Upper lobe of left lung (tissue), 6 donors: Measurements from ENCODE around the gene LTBR. TPM values are rescaled to one million over a fixed set of nuclear protein-coding genes. Genes with fewer than 3 reads are reported as not detected.

Experiments
- ATAC-seq, 2 donors: fragments of 200-7000 bp; cut with Tn5 transposase; one replicate each; pipeline ENCODE4 v1.9.1; 2022; ENCODE audit warnings: mild to moderate bottlenecking in 2 of 2, moderate library complexity in 2 of 2; ENCODE audit not compliant: low FRiP score in 2 of 2
- DNase-seq, 2 donors: peaks; one replicate each; pipeline ENCODE4 v3.0.0-alpha.2; 2019 to 2020
- H3K27ac ChIP-seq, 4 donors: fragments of 200-600 bp; sonication (generic); one replicate each; pipeline ENCODE4 v1.5.1; 2016 to 2019
- H3K27me3 ChIP-seq, 4 donors: fragments of 200-600 bp; sonication (generic); one replicate each; pipeline ENCODE4 v1.5.1; 2017 to 2019
- H3K36me3 ChIP-seq, 4 donors: fragments of 200-600 bp; sonication (generic); one replicate each; pipeline ENCODE4 v1.5.1; 2016 to 2019
- H3K4me1 ChIP-seq, 4 donors: fragments of 200-600 bp; sonication (generic); one replicate each; pipeline ENCODE4 v1.5.1; 2018 to 2019
- H3K4me3 ChIP-seq, 4 donors: fragments of 200-600 bp; sonication (generic); one replicate each; pipeline ENCODE4 v1.5.1; 2017 to 2019; ENCODE audit warnings: mild to moderate bottlenecking in 2 of 4, moderate library complexity in 1 of 4
- H3K9me3 ChIP-seq, 4 donors: fragments of 200-600 bp; sonication (generic); one replicate each; pipeline ENCODE4 v1.5.1; 2018 to 2019
- CTCF ChIP-seq, 6 experiments: fragments of 450-650 bp in 4 of 6; fragments of 200-600 bp in 2 of 6; sonication (generic) in 2 of 6; IDR thresholded peaks; one replicate each; pipeline ENCODE4 v1.5.1; 2016 to 2019; ENCODE audit warnings: antibody characterized with exemption in 6 of 6
- EP300 ChIP-seq, 4 donors: sonication (generic); formaldehyde crosslinking; IDR thresholded peaks; one replicate each; pipeline ENCODE4 v1.5.1; 2017; ENCODE audit warnings: antibody characterized with exemption in 4 of 4, control low read depth in 2 of 4
- POLR2A ChIP-seq, 4 donors: fragments of 450-650 bp; IDR thresholded peaks; one replicate each; pipeline ENCODE4 v1.5.1; 2016 to 2017; ENCODE audit warnings: antibody characterized with exemption in 4 of 4, mild to moderate bottlenecking in 2 of 4
- POLR2AphosphoS5 ChIP-seq, 2 donors: sonication (generic); formaldehyde crosslinking; IDR thresholded peaks; one replicate each; pipeline ENCODE4 v1.5.1; 2017; ENCODE audit warnings: antibody characterized with exemption in 2 of 2
- WGBS, 2 donors: methylation state at CpG; one replicate each; pipeline ENCODE4 v1.1.5; 2017 to 2018; 5-methylcytosine and 5-hydroxymethylcytosine counted together
- total RNA-seq, 6 donors: library from RNA; depleted of rRNA in 4 of 6; stranded (reverse); fragments of >200 nt in 4 of 6; gene quantifications; one replicate each; pipeline versions ENCODE4 v1.1.0 to v1.2.1, GENCODE V29; 2016 to 2021
- donor health status: DM: no; HTN: no; CAD: no; lungs with moderate emphysema.
- donor health status: DM: no; HTN: yes; CAD: no; lungs with severe emphysema.

The LTBR gene
- total RNA-seq, 6 donors from 2014 or later = 84.9 to 207 (median 150) TPM

GRCh38 chr12:6374786-6375160 is 9.2 kb upstream of the LTBR start:
- 52 to 58% methylated on average over 4 to 7 of the region's 7 CpGs for WGBS, 2 donors
- H3K27me3 ChIP-seq = no peaks in the 10 kb centered on the region
- no peaks in the 10 kb centered on the region for H3K36me3 ChIP-seq
- H3K4me1 ChIP-seq = peaks cover 60 to 67% (median 65%) of the 10 kb centered on the region in 4 donors
- ATAC-seq (no peak), DNase-seq (no peak)
- H3K4me3 ChIP-seq = peak overlapping the region in 3 of 4 donors; percentile 47 to 53 (median 49)
- TF ChIP-seq EP300 (IDR thresholded peaks at IDR 0.05) (no peak), POLR2AphosphoS5 (IDR thresholded peaks at IDR 0.05) (no peak), CTCF (IDR thresholded peaks at IDR 0.05) (no peak), POLR2A (IDR thresholded peaks at IDR 0.05) (no peak)
- H3K27ac ChIP-seq = peak overlapping the region; percentile 82 to 92 (median 88)
- H3K9me3 ChIP-seq = no peaks in the 10 kb centered on the region

GRCh38 chr12:6375269-6376078 is 8.5 kb upstream of the LTBR start, which contains the start of gene SCNN1A:
TSS of gene SCNN1A (minus strand) at chr12:6375563. CDS start at chr12:6374783, 780 bp downstream.
- DNase-seq (peak; percentile 83 to 90), ATAC-seq (peak; percentile 4 to 74)
- Histone ChIP-seq H3K4me1 (peaks cover 58 to 67% (median 65%) of the 10 kb centered on the region in 4 donors), H3K27me3 (no peaks in the 10 kb centered on the region), H3K27ac (peak within 1 kb of the TSS; percentile 82 to 92 (median 88)), H3K4me3 (peak within 1 kb of the TSS in 3 of 4 donors; percentile 47 to 53 (median 49)), H3K9me3 (no peaks in the 10 kb centered on the region), H3K36me3 (no peaks in the 10 kb centered on the region)
- TF ChIP-seq POLR2AphosphoS5 (IDR thresholded peaks at IDR 0.05) (peak; percentile 67 to 84), EP300 (IDR thresholded peaks at IDR 0.05) (peak in 1 of 4 donors; percentile 39), POLR2A (IDR thresholded peaks at IDR 0.05) (peak in 3 of 4 donors; percentile 22 to 93 (median 88)), CTCF (IDR thresholded peaks at IDR 0.05) (no peak)
- 83 to 84% methylated on average over 11 to 14 of the region's 15 CpGs for WGBS, 2 donors

GRCh38 chr12:6376079-6376869 is 7.7 kb upstream of the LTBR start:
- 20 to 26% methylated on average over 13 to 19 of the region's 19 CpGs for WGBS, 2 donors
- Histone ChIP-seq H3K4me3 (peak overlapping the region in 3 of 4 donors; percentile 47 to 53 (median 49)), H3K4me1 (peaks cover 57 to 69% (median 66%) of the 10 kb centered on the region in 4 donors), H3K27me3 (no peaks in the 10 kb centered on the region), H3K27ac (peak overlapping the region; percentile 82 to 92 (median 88)), H3K36me3 (no peaks in the 10 kb centered on the region), H3K9me3 (no peaks in the 10 kb centered on the region)
- ATAC-seq (peak; percentile 78 to 91), DNase-seq (peak; percentile 85 to 95)
- TF ChIP-seq POLR2A (IDR thresholded peaks at IDR 0.05) (peak in 3 of 4 donors; percentile 37 to 86 (median 51)), POLR2AphosphoS5 (IDR thresholded peaks at IDR 0.05) (peak; percentile 84 to 86), CTCF (IDR thresholded peaks at IDR 0.05) (peak in 5 of 6 experiments; percentile 4 to 61 (median 29)), EP300 (IDR thresholded peaks at IDR 0.05) (peak; percentile 54 to 98 (median 93))

- Histone ChIP-seq H3K27ac (peak overlapping the region; percentile 82 to 92 (median 88)), H3K27me3 (no peaks in the 10 kb centered on the region), H3K36me3 (no peaks in the 10 kb centered on the region), H3K4me3 (peak overlapping the region in 3 of 4 donors; percentile 2 to 53 (median 26)), H3K9me3 (no peaks in the 10 kb centered on the region), H3K4me1 (peaks cover 52 to 64% (median 62%) of the 10 kb centered on the region in 4 donors)
- DNase-seq = no peak
- 51 to 57% methylated on average over 10 of the region's 10 CpGs for WGBS, 2 donors
- TF ChIP-seq POLR2AphosphoS5 (IDR thresholded peaks at IDR 0.05) (no peak), POLR2A (IDR thresholded peaks at IDR 0.05) (peak in 1 of 4 donors; percentile 58), EP300 (IDR thresholded peaks at IDR 0.05) (no peak), CTCF (IDR thresholded peaks at IDR 0.05) (no peak)
- no peak for ATAC-seq
Observed at GRCh38 chr12:6376870-6377666, 6.9 kb upstream of the LTBR start.
